Measurements from ENCODE around the gene STARD3NL.
"Not testable (repeated sequence)": the region's sequence is repeated elsewhere in the genome, so short reads cannot be mapped to it uniquely, and the experiment has no call there.

DNA sequence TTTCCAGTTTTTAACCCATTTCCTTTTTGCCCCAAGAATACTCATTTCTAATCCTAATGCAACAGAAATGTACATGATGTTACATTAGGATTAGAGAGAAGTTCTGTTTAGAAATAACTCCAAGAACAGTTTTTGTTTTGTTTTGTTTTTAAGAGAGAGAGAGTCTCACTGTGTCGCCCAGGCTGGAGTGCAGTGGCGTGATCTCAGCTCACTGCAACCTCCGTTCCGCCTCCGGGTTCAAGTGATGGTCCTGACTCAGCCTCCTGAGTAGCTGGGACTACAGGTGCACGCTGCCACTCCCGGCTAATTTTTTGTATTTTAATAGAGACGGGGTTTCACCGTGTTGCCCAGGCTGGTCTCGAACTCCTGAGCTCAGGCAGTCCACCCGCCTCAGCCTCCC lies 56.7 kb downstream of the STARD3NL start:
- not testable (repeated sequence) for TF ChIP-seq POLR2A (IDR thresholded peaks at IDR 0.05)
- TF ChIP-seq, protein P1, sequence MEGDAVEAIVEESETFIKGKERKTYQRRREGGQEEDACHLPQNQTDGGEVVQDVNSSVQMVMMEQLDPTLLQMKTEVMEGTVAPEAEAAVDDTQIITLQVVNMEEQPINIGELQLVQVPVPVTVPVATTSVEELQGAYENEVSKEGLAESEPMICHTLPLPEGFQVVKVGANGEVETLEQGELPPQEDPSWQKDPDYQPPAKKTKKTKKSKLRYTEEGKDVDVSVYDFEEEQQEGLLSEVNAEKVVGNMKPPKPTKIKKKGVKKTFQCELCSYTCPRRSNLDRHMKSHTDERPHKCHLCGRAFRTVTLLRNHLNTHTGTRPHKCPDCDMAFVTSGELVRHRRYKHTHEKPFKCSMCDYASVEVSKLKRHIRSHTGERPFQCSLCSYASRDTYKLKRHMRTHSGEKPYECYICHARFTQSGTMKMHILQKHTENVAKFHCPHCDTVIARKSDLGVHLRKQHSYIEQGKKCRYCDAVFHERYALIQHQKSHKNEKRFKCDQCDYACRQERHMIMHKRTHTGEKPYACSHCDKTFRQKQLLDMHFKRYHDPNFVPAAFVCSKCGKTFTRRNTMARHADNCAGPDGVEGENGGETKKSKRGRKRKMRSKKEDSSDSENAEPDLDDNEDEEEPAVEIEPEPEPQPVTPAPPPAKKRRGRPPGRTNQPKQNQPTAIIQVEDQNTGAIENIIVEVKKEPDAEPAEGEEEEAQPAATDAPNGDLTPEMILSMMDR (IDR thresholded peaks at IDR 0.05), result not testable (repeated sequence)
